LoVo (cell line): ENCODE results near the gene NANOS3.
A peak's percentile ranks its signal among the peaks of the same experiment; 100 is the strongest.

Experiments
- DNase-seq: peaks from one replicate; pipeline ENCODE4 v3.0.0-alpha.2; 2016; ENCODE audit warnings: low spot score

Gene NANOS3

DNA sequence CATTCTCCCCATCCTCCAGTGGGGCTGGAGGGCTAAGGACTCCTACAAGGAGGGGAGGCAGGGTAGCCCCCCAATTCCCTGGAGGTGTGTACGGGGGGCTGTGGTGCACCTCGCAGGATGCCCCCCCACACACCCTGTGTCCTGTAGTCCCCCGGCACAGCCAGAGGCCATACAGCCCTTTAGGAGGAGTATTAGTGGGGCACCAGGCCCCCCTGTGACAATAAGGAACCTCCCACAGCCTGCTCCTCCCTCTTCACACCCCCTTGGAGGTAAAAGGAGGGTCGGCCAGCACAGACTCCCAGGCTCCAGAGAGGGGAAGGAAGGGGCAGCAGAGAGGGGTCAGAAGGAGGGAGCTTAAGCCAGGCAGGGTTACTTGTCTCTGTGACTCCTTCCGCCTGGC is at the start of gene NANOS3:
Gene NANOS3 (plus strand): TSS at position 301 of the 400 bp plus-strand sequence. CDS start 115 bp downstream, outside the sequence.
- no peak for DNase-seq

DNA sequence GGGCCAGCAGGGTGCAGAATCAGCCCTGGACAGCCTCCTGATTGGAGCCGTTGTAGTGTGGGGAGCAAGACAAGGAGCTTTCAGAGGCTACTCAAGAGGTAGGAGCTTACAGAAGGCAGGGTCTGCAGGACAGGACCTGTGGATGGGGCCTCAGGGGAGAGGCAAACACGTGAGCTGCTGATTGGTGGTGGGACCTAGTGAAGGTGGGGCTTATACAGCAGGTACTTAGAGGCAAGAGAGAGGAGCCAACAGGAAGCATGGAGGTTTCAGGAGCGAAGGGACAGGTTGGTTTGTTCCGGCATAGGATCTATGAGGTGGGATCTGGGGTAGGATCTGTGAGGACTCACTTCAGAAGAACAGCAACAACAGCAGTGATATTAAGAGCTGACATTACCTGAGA is 49.3 kb upstream of the NANOS3 start:
- DNase-seq = no peak

DNA sequence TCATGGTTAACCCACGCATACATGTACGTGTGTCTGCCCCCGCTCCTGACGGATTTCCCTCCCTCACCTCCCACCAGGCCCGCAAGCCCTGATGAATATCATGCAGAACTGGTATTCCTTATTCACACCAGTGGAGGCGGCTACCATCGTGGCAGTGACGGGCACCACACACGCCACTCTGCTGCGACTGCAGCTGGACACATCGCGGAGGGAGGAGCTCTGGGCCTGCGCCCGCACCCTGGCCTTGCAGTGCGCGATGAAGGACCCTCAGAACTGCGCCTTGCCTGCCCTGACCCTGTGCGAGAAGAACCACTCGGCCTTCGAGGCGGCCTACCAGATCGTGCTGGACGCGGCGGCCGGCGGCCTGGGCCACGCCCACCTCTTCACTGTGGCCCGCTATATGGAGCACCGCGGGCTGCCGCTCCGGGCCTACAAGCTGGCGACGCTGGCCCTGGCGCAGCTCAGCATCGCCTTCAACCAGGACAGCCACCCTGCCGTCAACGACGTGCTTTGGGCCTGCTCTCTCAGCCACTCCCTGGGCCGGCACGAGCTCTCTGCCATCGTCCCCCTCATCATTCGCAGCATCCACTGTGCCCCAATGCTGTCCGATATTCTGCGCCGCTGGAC is 46.7 kb upstream of the NANOS3 start:
- DNase-seq = no peak

DNA sequence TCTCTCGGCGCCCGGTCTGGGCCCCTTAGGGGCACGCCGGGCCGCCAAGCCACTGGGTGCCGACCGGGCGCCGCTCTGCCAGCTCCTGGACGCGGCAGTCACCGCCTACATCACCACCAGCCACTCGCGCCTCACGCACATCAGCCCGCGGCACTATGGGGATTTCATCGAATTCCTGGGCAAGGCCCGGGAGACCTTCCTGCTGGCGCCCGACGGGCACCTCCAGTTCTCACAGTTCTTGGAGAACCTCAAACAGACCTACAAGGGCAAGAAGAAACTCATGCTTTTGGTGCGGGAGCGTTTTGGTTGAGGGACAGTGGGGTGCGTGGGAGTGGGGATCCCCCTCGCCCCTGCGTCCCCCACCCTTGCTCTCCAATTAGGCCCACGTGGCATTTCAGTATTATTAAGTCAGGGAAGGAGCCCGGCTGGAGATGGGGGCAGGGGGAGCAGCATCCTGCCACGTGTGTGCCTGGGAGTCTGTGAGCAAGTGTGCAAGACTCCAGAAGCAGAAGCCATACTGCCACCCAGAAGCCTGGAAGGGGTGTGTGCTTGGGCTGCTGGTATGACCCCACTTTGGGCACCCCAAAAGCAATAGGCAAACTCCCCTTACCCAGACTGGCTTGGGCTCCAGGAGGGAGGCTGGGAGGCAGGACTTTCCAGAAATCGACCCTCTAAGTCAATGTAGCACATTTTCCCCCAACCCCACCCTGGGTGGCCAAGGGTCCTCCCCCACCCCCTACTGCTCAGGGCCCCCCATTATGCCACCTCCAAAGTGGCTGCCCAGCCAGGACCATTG is 46.0 kb upstream of the NANOS3 start:
- DNase-seq = no peak

DNA sequence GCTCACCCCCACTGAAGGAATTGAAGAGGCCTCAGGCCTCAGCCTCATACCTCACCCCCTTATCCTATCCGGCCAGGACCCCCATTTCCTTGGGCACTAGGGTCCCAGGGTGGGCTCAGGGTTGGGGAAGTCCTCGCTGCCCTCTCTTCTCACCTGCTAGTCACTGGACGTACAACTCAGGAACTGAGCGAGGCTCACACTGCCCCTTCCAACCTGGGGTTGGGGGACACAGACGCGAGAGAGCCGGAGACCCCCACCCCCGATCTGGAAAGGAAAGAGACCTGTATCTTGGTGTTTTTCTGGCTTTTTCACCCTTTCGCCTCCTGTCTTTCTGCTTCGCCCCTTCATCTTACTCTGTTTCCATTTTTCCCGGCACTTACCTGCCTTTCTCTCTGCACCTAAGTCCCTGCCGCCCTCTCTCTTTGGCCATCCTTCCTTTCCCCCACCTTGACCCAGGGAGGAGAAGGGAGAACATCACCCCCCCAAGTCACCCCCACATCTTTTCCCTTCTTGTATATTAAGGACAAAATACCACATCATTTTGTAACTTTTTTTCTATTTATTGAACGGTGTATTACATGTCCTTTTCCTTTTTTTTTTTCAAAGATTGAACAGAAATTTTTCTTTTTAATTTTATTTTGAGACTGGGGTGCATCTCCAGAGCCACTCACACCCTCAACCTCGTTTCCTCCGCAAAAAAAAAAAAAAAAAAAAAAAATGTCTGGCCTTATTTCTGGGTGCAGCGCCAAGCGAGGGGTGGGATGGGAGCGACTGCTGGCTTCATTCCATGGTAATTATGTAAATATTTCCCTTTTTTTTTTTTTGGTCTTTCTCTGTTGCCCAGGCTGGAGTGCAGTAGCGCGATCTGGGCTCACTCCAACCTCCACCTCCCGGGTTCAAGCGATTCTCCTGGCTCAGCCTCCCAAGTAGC is 45.1 kb upstream of the NANOS3 start:
- no peak for DNase-seq

DNA sequence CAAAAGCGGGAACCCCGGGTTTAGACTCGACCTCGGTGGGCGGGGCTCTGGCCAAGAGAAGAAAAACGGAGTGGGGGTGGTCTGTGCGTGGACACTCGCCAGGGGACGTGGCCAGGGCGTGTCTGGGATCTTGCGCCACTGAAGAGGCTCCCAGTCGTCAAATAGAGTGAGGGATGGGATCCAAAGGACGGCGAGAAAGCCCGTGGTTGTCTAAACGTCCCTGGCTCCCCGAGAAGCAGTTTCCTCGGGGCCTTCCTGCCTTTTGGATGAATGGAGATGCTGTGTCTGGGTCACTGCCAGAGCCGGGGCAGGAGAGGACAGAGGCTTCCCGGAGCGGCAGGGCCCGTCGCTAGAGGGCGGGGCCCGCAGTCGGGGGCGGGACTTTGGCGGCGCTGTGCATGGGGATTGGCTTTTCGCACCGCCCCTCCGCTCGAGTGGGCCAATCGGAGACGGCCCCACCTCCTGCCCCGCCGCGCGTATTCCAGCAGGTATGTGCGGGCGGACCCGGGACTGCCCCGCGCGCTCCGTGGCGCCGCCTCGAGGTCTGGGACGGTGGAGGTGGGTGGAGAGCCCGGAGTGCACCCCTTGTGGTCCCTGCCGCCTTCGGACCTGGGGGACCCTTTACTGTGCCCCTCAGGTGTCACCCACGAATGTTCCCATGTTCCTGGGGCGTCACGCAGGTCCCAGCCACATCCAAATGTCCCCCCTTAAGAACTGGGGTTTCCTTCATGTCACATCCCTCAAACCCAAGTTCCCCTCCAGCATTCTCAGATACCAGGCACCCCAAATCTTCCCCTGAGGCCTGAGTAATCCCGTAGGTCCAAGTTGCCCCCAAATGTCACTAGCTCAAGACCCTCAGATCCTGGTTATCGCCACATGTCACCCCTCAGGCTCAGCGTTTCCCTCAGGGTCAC is 43.3 kb upstream of the NANOS3 start:
- DNase-seq = peak; percentile 54

DNA sequence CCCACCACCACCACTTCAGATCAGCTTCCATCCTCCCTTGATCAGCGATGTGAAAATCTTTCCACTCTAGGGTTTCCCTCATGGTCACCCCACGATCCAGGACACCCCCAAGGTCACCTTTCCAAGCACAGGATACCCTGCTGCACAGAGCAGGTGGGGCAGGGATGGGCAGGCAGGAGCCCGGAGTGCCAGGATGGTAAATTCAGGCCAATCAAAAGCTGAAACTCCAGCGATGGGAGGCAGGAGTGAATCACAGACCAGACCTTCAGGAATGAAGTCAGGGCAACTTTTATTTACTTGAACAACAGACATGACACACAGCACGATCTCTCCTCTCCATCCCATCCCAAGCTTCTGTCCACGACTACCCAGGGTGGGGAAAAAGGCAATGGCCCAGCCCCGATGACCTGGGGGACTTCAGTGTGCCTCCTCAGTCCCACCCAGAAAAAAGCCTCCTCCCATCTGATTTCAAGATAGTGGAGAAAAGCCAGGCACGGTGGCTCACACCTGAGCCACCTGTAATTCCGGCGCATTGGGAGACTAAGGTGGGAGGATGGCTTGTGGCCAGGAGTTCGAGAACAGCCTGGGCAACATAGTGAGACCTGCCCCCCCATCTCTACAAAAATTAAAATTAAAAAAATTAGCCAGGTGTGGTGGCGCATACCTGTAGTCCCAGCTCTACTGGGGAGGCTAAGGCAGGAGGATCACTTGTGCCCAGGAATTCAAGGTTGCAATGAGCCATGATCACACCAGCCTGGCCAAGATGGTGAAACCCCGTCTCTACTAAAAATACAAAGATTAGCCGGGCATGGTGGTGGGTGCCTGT is 42.5 kb upstream of the NANOS3 start:
- DNase-seq = no peak

DNA sequence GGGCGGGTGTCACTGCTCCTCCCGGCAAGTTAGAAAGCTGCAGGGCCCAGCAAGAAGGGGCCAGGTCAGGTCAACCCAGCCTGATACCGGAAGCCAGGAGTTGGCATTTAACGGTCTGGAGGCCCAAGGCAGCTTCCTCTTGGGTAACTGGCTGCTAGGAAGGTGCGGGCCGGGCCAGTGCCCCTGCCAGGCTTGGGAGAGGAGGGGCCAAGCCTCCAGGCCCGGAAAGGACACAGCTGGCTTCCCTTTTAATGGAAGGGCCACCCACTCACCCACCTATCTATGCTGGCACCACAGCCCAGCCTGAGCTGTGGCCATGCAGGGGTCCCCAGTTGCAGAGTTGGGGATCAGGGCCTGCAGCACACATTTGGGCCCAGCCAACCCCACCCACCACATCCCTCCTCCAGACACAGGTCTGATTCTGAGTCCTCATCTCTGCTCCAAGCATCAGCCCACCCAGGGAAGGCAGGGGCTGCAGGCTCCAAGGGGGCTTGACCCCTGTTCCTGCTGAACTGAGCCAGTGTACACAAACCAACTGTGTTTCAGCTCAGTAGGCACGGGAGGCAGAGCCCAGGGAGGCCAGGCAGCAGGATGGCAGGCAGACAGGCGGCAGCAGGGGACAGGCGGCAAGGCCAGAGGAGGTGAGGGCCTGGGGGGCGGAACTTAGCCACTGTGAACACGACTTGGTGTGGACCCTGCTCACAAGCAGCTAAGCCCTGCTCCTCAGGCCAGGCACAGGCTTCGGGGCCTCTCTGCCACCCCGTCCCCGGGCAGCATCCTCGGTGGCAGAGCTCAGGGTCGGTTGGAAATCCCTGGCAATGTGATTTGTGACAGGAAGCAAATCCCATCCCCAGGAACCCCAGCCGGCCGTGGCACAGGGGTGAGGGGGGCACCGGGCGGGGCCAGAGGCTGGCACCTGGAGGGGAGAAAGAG is 40.9 kb upstream of the NANOS3 start:
- DNase-seq = no peak

DNA sequence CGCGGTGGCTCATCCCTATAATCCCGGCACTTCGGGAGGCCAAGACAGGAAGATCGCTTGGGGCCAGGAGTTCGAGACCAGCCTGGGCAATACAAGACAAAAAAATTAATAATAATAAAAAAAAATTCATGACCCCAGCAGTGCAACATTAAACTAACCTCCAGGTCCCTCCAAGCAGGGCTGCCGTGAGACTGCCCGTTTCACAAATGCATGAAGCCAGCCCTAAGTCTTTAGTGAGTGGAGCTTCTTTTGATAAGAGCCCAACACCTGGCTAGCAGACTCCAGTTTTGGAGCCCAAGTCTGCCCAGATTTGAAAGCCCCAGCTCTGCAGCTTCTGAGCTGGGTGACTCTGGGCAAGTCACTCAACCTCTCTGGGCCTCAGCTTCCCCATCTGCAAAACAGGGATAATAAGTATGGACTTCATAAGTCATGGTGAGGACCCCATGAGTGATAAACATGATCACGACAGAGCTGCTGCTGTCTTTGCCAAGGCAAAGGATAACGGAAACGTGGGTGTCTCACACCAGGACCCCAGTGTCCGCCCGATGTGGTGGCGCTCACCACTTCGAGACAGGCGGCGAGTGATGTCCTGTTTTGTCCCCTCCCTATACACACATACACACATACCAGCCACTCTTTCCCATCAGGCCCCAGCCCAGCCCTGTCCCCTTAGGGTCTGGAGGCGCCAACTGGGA is 38.4 kb upstream of the NANOS3 start:
- no peak for DNase-seq

DNA sequence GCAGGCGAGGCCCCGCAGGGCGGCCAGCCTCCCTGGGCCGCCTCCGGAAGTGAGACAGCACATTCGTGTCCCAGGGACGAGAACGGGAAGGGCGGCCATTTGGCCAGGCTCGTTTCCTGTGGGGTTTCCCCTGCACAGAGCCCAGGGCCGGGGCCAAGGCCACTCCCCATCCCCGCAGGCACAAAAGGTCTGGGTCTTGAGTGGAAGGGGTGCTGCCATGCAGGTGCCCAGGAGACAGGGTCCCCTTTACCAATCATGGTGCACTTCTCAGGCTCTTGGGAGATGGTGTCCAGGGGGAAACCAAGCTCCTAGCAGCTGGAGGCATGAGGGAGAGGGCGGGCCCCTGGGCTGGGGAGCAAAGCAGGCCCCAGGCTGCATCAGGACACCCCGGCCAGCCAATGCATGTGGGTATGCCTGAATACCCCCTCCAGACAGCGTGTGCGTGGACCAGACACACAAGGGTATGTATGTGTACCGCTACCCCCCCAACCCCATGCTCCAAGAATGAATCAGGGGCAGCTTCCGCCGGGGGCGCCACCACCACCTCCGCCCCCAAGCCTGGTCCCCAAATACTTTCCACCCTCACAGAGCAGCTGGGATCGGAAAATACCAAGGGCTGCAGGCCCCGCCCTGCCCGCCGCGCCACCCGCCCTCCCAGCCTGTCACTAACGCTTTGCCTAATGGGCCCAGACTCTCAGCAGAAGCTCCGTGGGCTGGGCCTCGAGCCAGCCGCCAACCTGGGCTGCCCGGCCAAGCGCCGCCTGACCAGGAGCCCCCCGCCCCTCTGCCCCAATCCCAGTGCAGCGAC is 37.6 kb upstream of the NANOS3 start:
- DNase-seq = no peak

DNA sequence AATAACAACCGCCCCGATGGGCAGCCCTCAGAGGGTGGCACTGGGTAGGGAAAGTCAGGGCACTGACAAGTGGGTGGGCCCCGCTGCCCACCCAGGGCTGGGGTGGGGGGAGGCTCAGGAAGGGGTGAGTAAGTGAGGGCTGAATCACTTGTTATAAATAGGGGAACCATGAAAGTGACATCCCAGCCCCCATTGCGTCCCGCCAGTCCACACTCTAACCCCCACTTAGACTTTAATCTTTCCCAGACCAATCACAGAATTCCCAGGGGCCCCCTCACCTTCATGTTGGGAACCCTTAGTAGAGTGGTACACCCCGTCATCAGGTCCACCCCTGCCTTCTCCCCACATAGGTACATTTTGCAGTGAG is 37.0 kb upstream of the NANOS3 start:
- DNase-seq = no peak

DNA sequence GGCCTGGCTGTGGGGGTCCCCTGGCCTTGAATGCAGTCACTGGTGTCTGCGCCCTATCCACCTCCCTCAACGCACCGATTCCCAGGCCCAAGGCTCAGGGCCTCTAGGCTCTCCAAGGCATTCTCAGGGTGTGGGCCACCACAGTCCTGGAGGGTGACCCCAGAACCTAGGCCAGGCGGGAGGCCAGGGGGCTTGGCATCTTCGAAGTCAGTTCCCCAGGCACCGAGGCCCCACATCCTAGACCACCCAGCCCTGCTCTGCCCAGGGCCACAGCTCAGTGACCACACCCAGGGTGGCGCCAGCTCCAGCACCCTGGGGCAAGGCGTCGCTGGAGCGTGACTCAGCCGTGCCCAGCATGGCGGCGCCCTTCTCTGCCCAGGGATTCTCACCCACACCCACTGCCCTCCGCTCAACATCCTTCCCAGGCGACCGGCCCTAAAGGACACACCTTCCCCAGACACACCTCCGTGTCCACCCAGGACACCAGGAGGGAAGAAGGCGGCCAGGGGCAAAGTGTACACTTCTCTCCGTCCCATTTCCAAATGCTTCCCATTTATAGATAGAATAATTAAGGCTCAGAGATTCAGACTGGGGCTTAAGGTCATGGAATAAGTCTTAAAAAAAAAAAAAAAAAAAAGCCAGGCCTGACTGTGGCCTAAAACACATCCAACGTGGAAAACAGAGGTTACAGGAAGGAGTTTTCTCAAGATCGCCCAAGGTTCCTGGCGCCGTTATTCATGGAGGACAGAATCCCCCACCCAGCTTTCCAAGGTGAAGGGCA is 36.4 kb upstream of the NANOS3 start:
- DNase-seq = peak; percentile 91

DNA sequence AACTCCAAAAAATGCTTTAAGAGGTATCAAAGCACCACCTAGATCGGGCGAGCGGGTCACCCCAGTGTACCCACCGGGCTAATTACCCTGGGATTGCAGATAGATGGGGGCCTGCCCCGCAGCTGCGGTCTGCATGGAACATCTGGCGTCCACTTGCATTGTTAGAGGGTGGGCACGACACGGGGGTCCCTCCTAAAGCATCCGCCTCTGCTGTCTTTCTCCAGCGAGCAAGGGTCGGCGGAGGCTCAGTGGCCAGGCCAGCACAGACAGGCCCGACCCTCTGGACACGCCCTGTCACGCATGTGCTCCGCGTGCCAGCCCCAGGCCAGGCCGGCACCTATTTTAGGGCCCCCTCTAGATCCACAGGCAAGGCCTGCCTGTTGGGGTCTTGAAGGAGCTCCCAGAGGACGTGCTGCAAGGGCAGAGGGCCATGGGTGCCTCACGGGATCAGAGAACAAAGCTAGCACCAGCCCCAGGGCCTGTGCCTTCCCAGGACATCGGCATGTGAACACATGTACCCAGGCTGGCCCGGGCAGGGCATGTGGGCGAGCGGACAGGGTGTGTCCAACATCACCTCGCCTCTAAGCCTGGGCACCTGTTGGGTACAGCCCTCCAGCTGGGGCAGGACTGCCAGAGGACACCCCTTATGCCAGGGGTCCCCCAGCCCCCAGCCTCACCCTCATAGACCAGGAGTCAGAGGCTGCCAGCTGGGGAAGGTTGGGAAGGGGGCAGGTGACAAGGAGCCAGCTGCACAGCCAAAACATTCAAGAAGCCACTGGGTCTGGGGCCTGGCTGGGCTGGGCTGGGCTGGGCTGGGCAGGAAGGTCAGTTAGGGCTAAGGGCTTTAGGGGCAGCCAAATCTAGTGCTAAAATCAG is 35.6 kb upstream of the NANOS3 start:
- DNase-seq = no peak

DNA sequence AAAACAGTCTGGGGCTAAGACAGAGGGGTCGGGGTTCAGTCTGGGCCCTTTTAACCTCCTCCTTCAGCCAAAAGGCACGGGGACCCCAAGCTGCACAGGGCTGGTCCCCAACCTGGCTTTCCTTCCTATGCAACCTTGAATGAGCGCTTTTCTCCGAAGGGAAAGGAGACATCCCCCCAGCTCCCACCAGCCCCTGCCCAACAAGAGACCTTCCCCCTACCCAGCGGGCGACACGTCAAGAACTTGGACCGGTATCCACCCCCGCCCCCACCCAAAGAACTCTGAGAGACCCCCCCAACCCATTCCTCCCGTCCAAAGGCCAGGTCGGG is 35.0 kb upstream of the NANOS3 start:
- no peak for DNase-seq

DNA sequence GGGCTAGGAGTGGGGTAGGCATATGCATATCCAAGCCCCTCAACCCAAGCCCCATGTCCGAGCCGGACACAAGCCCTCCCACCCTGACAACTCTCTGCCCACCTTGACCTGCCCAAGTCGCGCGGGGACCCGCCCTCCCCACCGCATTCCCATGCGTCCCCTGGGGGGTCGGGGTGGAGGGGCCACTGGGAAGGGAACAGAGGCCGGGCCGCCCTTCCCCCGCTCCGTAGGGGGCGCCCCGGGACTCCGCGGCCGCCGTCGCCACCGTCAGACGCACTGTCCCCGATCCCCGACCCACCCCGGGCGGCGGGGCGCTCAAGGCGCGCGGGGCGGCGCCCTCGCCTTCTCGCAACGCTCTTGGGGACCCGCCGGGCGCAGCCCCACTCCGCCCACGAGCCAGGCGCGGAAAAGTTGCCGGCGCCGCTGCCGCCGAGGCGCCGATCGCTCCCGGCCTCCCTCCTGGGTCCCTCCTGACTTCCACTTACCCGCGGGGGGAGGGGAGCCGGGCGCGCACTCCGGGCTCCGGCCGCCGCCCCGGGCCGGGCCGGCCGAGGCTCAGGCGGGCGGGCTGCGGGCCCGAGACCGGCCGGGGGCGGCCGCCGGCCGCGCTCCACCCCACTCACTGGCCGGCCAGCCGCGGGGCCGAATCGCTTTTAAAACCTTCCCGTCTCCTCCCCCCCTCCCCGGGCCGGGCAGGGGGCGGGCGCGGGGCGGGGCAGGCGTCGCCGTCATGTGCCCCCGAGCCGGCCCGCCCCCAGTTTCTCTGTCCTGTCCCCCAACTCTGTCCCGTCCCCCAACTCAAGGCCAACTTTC is 34.4 kb upstream of the NANOS3 start:
- DNase-seq = peak; percentile 66
